Testis (tissue), 2 donors: ENCODE measurements around the gene CROCC2.

Source experiments
- POLR2A ChIP-seq: fragments of 450-650 bp; IDR thresholded peaks from one replicate; pipeline ENCODE4 v1.6.1; 2017; ENCODE audit warnings: antibody characterized with exemption, mild to moderate bottlenecking, moderate library complexity
- TF ChIP-seq, protein P1 (sequence below), 3 experiments: fragments of 450-650 bp in 2 of 3; fragments of 200-600 bp in 1 of 3; sonication (generic) in 1 of 3; IDR thresholded peaks; one replicate each; pipeline ENCODE4 v1.5.1; 2016 to 2019; ENCODE audit warnings: antibody characterized with exemption in 3 of 3, mild to moderate bottlenecking in 2 of 3, moderate library complexity in 1 of 3

DNA sequence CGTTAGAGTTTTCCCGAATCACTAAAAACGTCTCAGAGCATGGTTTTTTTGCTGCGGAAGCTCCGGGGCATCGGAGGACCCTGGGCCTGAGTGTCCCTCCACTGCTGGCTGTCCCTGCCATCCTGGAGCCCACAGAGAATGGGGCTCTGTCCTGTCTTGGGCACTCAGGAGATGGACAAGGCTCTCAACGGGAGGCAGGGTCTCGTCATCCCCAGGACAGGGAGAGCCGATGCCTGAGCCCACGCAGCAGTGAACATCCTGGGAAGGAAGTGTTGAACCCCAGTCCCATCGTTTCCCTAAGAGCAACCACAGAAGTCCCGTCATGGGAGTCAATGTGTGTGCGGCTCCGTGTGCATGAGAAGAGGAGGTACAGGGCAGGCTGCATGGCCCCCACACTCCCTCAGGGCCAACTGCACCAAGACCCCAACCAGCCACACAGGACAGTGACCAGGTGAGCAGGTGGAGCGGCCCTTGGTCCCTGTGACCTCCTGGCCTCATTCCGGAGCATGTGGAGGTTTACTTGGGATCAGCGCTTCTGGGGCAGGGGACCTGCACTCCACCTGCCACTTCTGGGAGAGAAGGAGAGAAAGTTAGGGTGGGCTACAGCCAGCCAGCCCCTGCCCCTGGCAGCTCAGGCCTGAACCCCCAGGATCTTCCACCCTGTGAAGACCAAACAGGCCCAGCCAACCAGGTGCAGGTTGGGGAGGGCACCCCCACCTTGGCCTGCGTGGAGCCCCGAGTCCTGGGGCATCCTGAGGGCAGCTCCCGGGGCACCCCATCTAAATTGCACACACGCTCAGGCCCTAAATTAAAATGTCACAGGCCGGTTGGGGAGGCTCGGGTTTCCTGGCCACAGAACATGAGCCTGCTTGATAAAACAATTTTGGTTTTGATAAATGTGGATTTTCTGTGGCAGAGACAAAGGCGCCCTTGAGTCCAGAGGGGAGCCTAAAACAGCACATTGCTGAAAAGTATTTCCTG is 89.2 kb downstream of the CROCC2 start:
- TF ChIP-seq, protein P1, sequence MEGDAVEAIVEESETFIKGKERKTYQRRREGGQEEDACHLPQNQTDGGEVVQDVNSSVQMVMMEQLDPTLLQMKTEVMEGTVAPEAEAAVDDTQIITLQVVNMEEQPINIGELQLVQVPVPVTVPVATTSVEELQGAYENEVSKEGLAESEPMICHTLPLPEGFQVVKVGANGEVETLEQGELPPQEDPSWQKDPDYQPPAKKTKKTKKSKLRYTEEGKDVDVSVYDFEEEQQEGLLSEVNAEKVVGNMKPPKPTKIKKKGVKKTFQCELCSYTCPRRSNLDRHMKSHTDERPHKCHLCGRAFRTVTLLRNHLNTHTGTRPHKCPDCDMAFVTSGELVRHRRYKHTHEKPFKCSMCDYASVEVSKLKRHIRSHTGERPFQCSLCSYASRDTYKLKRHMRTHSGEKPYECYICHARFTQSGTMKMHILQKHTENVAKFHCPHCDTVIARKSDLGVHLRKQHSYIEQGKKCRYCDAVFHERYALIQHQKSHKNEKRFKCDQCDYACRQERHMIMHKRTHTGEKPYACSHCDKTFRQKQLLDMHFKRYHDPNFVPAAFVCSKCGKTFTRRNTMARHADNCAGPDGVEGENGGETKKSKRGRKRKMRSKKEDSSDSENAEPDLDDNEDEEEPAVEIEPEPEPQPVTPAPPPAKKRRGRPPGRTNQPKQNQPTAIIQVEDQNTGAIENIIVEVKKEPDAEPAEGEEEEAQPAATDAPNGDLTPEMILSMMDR (IDR thresholded peaks at IDR 0.05): no peak
- no peak for TF ChIP-seq POLR2A
